GM23248 (cell line): ENCODE data around the gene KLK7. TPM values are rescaled to one million over a fixed set of nuclear protein-coding genes. Genes with fewer than 3 reads are reported as not detected.

ENCODE experiments used
- DNase-seq: peaks from one replicate; pipeline ENCODE4 v3.0.0-alpha.2; 2015
- H2AFZ ChIP-seq: fragments of 200-600 bp; sonication (generic); 2 replicates; pipeline ENCODE4 v1.6.1; 2016; ENCODE audit warnings: antibody characterized with exemption
- H3F3A ChIP-seq: fragments of 200-600 bp; sonication (generic); 2 replicates; pipeline ENCODE4 v1.6.1; 2016; ENCODE audit warnings: mild to moderate bottlenecking, antibody characterized with exemption, mixed run types; ENCODE audit not compliant: insufficient read depth
- H3K27ac ChIP-seq: fragments of 200-600 bp; sonication (generic); 2 replicates; pipeline ENCODE4 v1.5.1; 2016; ENCODE audit warnings: mild to moderate bottlenecking
- H3K27me3 ChIP-seq: fragments of 200-600 bp; sonication (generic); replicated peaks from 2 replicates; pipeline ENCODE4 v1.6.1; 2016; ENCODE audit warnings: mild to moderate bottlenecking; ENCODE audit not compliant: insufficient read depth
- H3K36me3 ChIP-seq: fragments of 200-600 bp; sonication (generic); 2 replicates; pipeline ENCODE4 v1.6.1; 2016; ENCODE audit warnings: low read depth, mild to moderate bottlenecking
- H3K4me1 ChIP-seq: fragments of 200-600 bp; sonication (generic); 2 replicates; pipeline ENCODE4 v1.6.1; 2016; ENCODE audit warnings: mild to moderate bottlenecking; ENCODE audit not compliant: insufficient read depth
- H3K4me2 ChIP-seq: fragments of 200-600 bp; sonication (generic); one replicate; pipeline ENCODE4 v1.6.1; 2016; ENCODE audit warnings: mild to moderate bottlenecking; ENCODE audit not compliant: unreplicated experiment
- H3K4me3 ChIP-seq: fragments of 200-600 bp; sonication (generic); 2 replicates; pipeline ENCODE4 v1.5.1; 2016; ENCODE audit warnings: mild to moderate bottlenecking
- H3K79me2 ChIP-seq: fragments of 200-600 bp; sonication (generic); 2 replicates; pipeline ENCODE4 v1.6.1; 2016; ENCODE audit warnings: mild to moderate bottlenecking; ENCODE audit not compliant: insufficient read depth
- H3K9ac ChIP-seq: fragments of 200-600 bp; sonication (generic); 2 replicates; pipeline ENCODE4 v1.6.1; 2016; ENCODE audit warnings: mild to moderate bottlenecking
- H3K9me2 ChIP-seq: fragments of 200-600 bp; sonication (generic); 2 replicates; pipeline ENCODE4 v1.6.1; 2016; ENCODE audit warnings: mixed run types, mild to moderate bottlenecking, moderate library complexity; ENCODE audit not compliant: insufficient read depth
- H3K9me3 ChIP-seq: fragments of 200-600 bp; sonication (generic); one replicate; pipeline ENCODE4 v1.6.1; 2017; ENCODE audit warnings: low read depth
- H4K20me1 ChIP-seq: fragments of 200-600 bp; sonication (generic); 2 replicates; pipeline ENCODE4 v1.6.0; 2016; ENCODE audit not compliant: insufficient read depth
- EZH2 ChIP-seq: fragments of 200-600 bp; sonication (generic); IDR thresholded peaks from 2 replicates; pipeline ENCODE4 v1.6.1; 2018; ENCODE audit warnings: antibody characterized with exemption, mild to moderate bottlenecking; ENCODE audit not compliant: insufficient read depth, poor library complexity, severe bottlenecking
- EZH2phosphoT487 ChIP-seq: fragments of 200-600 bp; sonication (generic); IDR thresholded peaks from 2 replicates; pipeline ENCODE4 v1.6.1; 2018; ENCODE audit warnings: antibody characterized with exemption, moderate library complexity, mild to moderate bottlenecking, low read depth; ENCODE audit not compliant: insufficient read depth
- WGBS, 2 experiments: methylation state at CpG; one replicate each; pipeline ENCODE4 v1.1.6; 2015 to 2017; ENCODE audit warnings: low lambda C conversion rate in 2 of 2, low coverage in 1 of 2; ENCODE audit errors: missing lambda C conversion rate in 2 of 2; 5-methylcytosine and 5-hydroxymethylcytosine counted together
- in situ Hi-C: fragments of 300-500 bp; cut with MboI; formaldehyde crosslinking; loops from 2 replicates; pipeline ENCODE4 v1.15.0; 2020
- polyA plus RNA-seq: library from polyadenylated mRNA; unstranded; fragments of >200 nt; fragmentation: Nextera tagmentation; extraction: Ambion mirVana; gene quantifications from 2 replicates; pipeline ENCODE4 v1.2.1, GENCODE V29; 2016
- total RNA-seq: library from RNA; depleted of rRNA; stranded (reverse); fragments of >200 nt; shearing (Covaris generic); gene quantifications from 2 replicates; pipeline ENCODE4 v1.2.3, GENCODE V29; 2014

Gene KLK7
- total and polyA plus RNA-seq, 2 experiments from 2014 or later = not detected

DNA sequence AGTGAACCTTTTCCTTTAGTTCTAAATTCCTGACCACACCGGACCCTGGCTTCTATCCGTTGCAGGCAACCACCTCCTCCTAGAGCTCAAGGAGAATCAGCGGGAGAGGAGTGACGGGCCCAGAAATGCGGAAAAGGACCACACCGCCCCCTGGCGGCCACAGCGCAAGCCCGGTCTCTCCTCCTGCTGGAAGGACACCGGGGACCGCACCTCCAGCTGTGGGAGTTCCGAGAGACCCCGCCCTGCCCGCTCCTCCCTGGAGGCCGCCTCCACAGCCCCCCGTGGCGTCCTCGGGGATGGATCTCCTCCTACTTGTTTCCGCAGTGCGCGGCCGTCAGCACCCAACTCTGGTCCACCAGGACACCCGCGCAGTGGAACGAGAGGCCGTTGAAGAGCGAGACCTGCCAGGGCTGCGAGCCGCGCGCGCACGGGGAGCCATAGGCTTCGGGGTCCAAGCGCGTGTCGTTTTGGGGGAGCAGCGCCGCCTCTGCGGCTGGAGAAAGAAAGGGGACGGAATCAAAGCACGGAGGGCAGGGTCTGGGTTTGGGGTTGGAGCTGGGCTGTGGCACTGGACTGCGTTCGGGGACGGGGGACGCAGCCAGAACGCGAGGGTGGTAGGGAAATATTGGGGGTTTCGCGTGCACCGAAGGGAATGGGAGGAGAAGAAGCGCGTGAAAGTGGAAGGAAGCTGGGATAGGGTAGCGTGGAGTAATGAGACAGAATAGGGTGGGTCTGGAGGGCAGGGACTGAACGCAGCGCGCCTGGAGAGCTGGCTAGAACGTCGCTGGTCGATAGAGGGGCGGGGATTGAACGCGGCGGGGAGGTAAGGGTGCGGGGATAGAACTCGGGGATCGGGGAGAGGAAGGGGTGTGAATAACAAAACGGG lies 33.3 kb upstream of the KLK7 start:
- Histone ChIP-seq H3F3A (0 out of 2 replicates have a peak, but pooled peaks cover 6% of the 10 kb centered on the region), H3K27ac (no peak overlapping the region), H3K4me1 (no peaks in the 10 kb centered on the region), H4K20me1 (no peaks in the 10 kb centered on the region), H3K4me3 (peak overlapping the region; percentile 46; the same call in 1 of the 2 replicates), H3K79me2 (no peaks in the 10 kb centered on the region), H2AFZ (no peak overlapping the region), H3K9me3 (no peaks in the 10 kb centered on the region), H3K36me3 (no peaks in the 10 kb centered on the region), H3K9ac (no peak overlapping the region), H3K27me3 (peaks cover 47% of the 10 kb centered on the region), H3K9me2 (no peaks in the 10 kb centered on the region), H3K4me2 (peak overlapping the region; percentile 43)
- 2 to 4% methylated on average over 57 to 68 of the region's 68 CpGs for WGBS, 2 experiments
- peak; percentile 66 for DNase-seq
- in situ Hi-C loops = no loop called here
- TF ChIP-seq EZH2phosphoT487 (no peak), EZH2 (no peak)

DNA sequence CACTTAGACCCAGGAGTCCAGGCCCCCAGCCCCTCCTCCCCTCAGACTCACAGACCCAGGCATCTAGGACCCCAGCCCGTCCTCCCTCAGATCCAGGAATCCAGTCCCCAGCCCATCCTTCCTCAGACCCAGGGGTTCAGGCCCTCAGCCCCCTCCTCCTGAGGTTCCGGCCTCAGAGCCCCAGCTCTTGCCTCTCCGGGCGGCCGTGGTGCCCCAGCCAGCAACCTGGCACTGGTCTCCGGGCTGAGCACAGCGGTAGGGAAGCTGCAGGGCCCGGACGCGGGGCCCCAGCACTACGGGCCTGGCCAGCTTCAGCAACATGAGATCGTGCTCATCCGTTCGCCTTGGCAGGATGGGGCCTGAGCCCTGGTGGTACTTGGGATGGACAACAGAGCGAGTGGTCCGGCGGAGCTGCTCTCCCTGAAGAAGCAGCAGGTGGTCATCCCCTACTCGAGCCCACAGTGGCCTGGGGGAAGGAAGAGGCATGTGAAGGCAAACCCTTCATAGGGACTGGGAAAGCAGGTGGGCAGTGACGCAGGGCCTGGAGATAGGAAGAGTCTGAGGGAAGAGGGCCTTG lies 32.1 kb upstream of the KLK7 start:
- no peaks in the 10 kb centered on the region for H3K36me3 ChIP-seq
- no peaks in the 10 kb centered on the region for H3K4me1 ChIP-seq
- in situ Hi-C loops = no loop called here
- no peak overlapping the region for H3K4me2 ChIP-seq
- H3K9me2 ChIP-seq = no peaks in the 10 kb centered on the region
- 0 out of 2 replicates have a peak, but pooled peaks cover under 1% of the 10 kb centered on the region for H3F3A ChIP-seq
- H2AFZ ChIP-seq = no peak overlapping the region
- H3K9me3 ChIP-seq = no peaks in the 10 kb centered on the region
- H3K79me2 ChIP-seq = no peaks in the 10 kb centered on the region
- H3K27ac ChIP-seq = no peak overlapping the region
- WGBS, 2 experiments = 41 to 47% methylated on average over 19 of the region's 19 CpGs
- no peak for DNase-seq
- H3K9ac ChIP-seq = no peak overlapping the region
- H4K20me1 ChIP-seq = no peaks in the 10 kb centered on the region
- peaks cover 49% of the 10 kb centered on the region for H3K27me3 ChIP-seq
- TF ChIP-seq EZH2phosphoT487 (no peak), EZH2 (no peak)
- H3K4me3 ChIP-seq = no peak overlapping the region

DNA sequence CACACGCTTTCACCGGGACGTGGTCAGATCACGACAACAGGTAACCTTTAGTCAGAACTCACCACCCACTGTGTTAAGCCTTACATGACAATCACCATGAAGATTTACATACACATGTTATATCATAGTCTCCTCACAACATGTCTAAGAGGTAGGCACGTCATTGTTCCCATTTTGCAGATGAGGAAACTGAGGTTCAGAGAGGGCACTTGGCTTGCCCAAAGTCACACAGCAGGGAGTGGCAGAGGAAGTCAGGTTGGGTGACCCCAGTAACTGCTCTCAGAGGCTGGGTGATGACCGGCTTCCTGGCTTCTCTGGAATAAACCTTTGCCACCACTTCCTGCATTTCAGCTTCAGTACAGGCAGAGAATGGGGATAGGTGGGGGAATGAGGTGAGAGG lies 30.5 kb upstream of the KLK7 start:
- H3K4me1 ChIP-seq = no peaks in the 10 kb centered on the region
- 53 to 59% methylated on average over 6 of the region's 6 CpGs for WGBS, 2 experiments
- in situ Hi-C loops = no loop called here

DNA sequence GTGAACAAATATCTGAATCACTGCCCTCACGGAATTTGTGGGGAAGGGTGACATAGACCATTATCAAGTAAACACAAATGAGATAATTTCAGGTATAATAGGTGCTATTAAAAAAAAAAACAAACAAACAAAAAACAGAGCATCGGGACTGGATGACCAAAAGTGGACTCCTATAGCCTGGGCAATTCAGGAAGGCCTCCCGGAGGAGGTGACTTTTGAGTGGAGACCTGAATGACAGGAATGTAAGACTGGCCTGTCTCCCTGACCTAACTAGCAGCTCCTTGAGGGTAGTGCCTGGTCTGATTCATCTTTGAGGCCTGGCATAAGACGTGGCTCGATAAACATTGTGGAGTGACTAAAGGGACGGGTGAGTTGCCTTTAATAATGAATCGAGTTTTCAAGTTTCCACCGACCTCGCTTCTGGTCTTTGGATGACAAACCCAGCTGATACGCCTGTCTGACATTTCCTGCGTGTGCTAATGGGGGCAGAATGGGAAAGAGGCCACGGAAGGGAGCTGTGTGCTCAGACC lies 29.0 kb upstream of the KLK7 start:
- H3K36me3 ChIP-seq = no peaks in the 10 kb centered on the region
- H2AFZ ChIP-seq = no peak overlapping the region
- H3K4me3 ChIP-seq = no peak overlapping the region
- H3K79me2 ChIP-seq = no peaks in the 10 kb centered on the region
- no peaks in the 10 kb centered on the region for H4K20me1 ChIP-seq
- no peak for TF ChIP-seq EZH2
- no peak for TF ChIP-seq EZH2phosphoT487
- H3K27me3 ChIP-seq = peaks cover 47% of the 10 kb centered on the region
- H3K9ac ChIP-seq = no peak overlapping the region
- H3K4me2 ChIP-seq = no peak overlapping the region
- no peak overlapping the region for H3K27ac ChIP-seq
- in situ Hi-C loops = no loop called here
- no peaks in the 10 kb centered on the region for H3K9me3 ChIP-seq
- H3K4me1 ChIP-seq = no peaks in the 10 kb centered on the region
- no peaks in the 10 kb centered on the region for H3F3A ChIP-seq
- DNase-seq = no peak
- 36 to 38% methylated on average over 12 of the region's 12 CpGs for WGBS, 2 experiments
- H3K9me2 ChIP-seq = no peaks in the 10 kb centered on the region

More for the DNA sequence above, 30.5 kb upstream of the KLK7 start:
- Histone ChIP-seq H3K79me2 (no peaks in the 10 kb centered on the region), H3K9ac (no peak overlapping the region), H3K27ac (no peak overlapping the region), H3K4me3 (no peak overlapping the region), H3K36me3 (no peaks in the 10 kb centered on the region), H3F3A (no peaks in the 10 kb centered on the region), H4K20me1 (no peaks in the 10 kb centered on the region), H3K9me2 (no peaks in the 10 kb centered on the region), H2AFZ (no peak overlapping the region), H3K27me3 (peaks cover 54% of the 10 kb centered on the region), H3K9me3 (no peaks in the 10 kb centered on the region), H3K4me2 (no peak overlapping the region)
- DNase-seq = no peak
- TF ChIP-seq EZH2phosphoT487 (no peak), EZH2 (no peak)
